Spleen (tissue), 11 donors: ENCODE data around the gene EDA2R. TPM values are rescaled to one million over a fixed set of nuclear protein-coding genes. Genes with fewer than 3 reads are reported as not detected.
A peak's percentile ranks its signal among the peaks of the same experiment; 100 is the strongest.

Experiments
- DNase-seq: peaks from one replicate; pipeline ENCODE4 v3.0.0-alpha.2; 2020
- H3K27ac ChIP-seq, 8 donors: fragments of 200-600 bp; sonication (generic) in 7 of 8; 1 replicate in 4 of 8; 2 replicates in 4 of 8; pipeline versions ENCODE4 v1.5.0 to v1.8.0; 2016 to 2021; ENCODE audit warnings: inconsistent platforms in 4 of 8, mild to moderate bottlenecking in 4 of 8, moderate library complexity in 1 of 8
- H3K27me3 ChIP-seq, 7 donors: fragments of 200-600 bp; sonication (generic) in 6 of 7; replicated peaks in 1 of 7; 1 replicate in 4 of 7; 2 replicates in 3 of 7; pipeline versions ENCODE4 v1.5.0 to v1.8.0; 2016 to 2021; ENCODE audit warnings: inconsistent platforms in 3 of 7, mild to moderate bottlenecking in 1 of 7
- H3K36me3 ChIP-seq, 6 donors: fragments of 200-600 bp; sonication (generic) in 5 of 6; 1 replicate in 4 of 6; 2 replicates in 2 of 6; pipeline versions ENCODE4 v1.5.0 to v1.8.0; 2016 to 2021; ENCODE audit warnings: inconsistent platforms in 2 of 6
- H3K4me1 ChIP-seq, 6 donors: fragments of 200-600 bp; sonication (generic) in 5 of 6; 1 replicate in 3 of 6; 2 replicates in 3 of 6; pipeline versions ENCODE4 v1.5.0 to v1.8.0; 2016 to 2021; ENCODE audit warnings: inconsistent platforms in 3 of 6
- H3K4me3 ChIP-seq, 8 donors: fragments of 200-600 bp; sonication (generic) in 7 of 8; 1 replicate in 4 of 8; 2 replicates in 4 of 8; pipeline versions ENCODE4 v1.5.0 to v1.8.0; 2016 to 2021; ENCODE audit warnings: inconsistent platforms in 4 of 8, mild to moderate bottlenecking in 4 of 8, moderate library complexity in 2 of 8
- H3K9me3 ChIP-seq, 8 donors: fragments of 200-600 bp; sonication (generic) in 7 of 8; 1 replicate in 4 of 8; 2 replicates in 4 of 8; pipeline versions ENCODE4 v1.5.0 to v1.8.0; 2016 to 2021; ENCODE audit warnings: inconsistent platforms in 4 of 8
- CTCF ChIP-seq, 11 experiments: fragments of 200-600 bp in 7 of 11; fragments of 450-650 bp in 4 of 11; sonication (generic) in 4 of 11; IDR thresholded peaks in 8 of 11; conservative IDR thresholded peaks in 3 of 11; 1 replicate in 7 of 11; 2 replicates in 4 of 11; pipeline versions ENCODE4 v1.4.0 to v1.8.0; 2016 to 2021; ENCODE audit warnings: antibody characterized with exemption in 11 of 11, inconsistent platforms in 4 of 11, mild to moderate bottlenecking in 1 of 11
- POLR2A ChIP-seq, 3 donors: fragments of 450-650 bp; IDR thresholded peaks; one replicate each; pipeline ENCODE4 v1.5.1; 2017; ENCODE audit warnings: antibody characterized with exemption in 3 of 3, mild to moderate bottlenecking in 1 of 3
- POLR2AphosphoS5 ChIP-seq, 3 donors: sonication (generic); formaldehyde crosslinking; IDR thresholded peaks; one replicate each; pipeline ENCODE4 v1.5.1; 2017; ENCODE audit warnings: antibody characterized with exemption in 3 of 3
- WGBS, 5 donors: extraction: QIAGEN DNeasy Blood & Tissue Kit in 3 of 5; methylation state at CpG; one replicate each; pipeline versions ENCODE4 v1.1.5 to v1.1.7; 2013 to 2018; 5-methylcytosine and 5-hydroxymethylcytosine counted together
- intact Hi-C: fragments of 100-400 bp; cut with DNase I; formaldehyde crosslinking; loops from one replicate; pipeline ENCODE4 v1.15.0; 2023; ENCODE audit warnings: low total_unique reads
- polyA plus RNA-seq, 3 donors: library from polyadenylated mRNA; stranded (reverse); fragments of 200-250 nt; gene quantifications; one replicate each; pipeline ENCODE4 v1.2.1, GENCODE V29; 2013
- total RNA-seq, 7 donors: library from RNA; depleted of rRNA in 3 of 7; stranded (reverse); fragments of >200 nt in 3 of 7; fragmentation: NEBNext Ultra II Directional in 4 of 7; extraction: Animal tissue kit (Norgen Biotek cat#: 25700) in 4 of 7; gene quantifications; one replicate each; pipeline versions ENCODE4 v1.1.0 to v1.2.1, GENCODE V29; 2016 to 2021
- donor health status: healthy with polysubstance abuse.
- donor health status: DM: no; HTN: no; CAD: no; lungs with moderate emphysema.
- donor health status: DM: no; HTN: no; CAD: no.
- donor health status: Bipolar disorder and iron deficiency.
- donor health status: healthy.
- donor health status: DM: no; HTN: no; CAD: no.
- donor health status: DM: yes; HTN: yes; CAD: no.

Gene EDA2R
- total and polyA plus RNA-seq, 10 donors: 0.21 to 2.7 (median 0.91) TPM

GRCh38 chrX:66676990-66677389 is 38.1 kb upstream of the EDA2R start:
- Histone ChIP-seq H3K36me3 (no peaks in the 10 kb centered on the region), H3K4me3 (no peak overlapping the region), H3K9me3 (peaks cover 0 to 5% (median 0%) of the 10 kb centered on the region in 8 donors), H3K27ac (peak overlapping the region in 1 of 8 donors; percentile 36), H3K4me1 (no peaks in the 10 kb centered on the region), H3K27me3 (no peaks in the 10 kb centered on the region)
- 19 to 46% (median 39%) methylated on average over 2 of the region's 2 CpGs for WGBS, 5 donors
- TF ChIP-seq CTCF (IDR thresholded peaks at IDR 0.05 in 8 of 11, conservative IDR thresholded peaks at IDR 0.05 in 3 of 11): no peak
- no peak for TF ChIP-seq POLR2A (IDR thresholded peaks at IDR 0.05)
- no peak for TF ChIP-seq POLR2AphosphoS5 (IDR thresholded peaks at IDR 0.05)
- intact Hi-C loops: no loop called here
- no peak for DNase-seq

GRCh38 chrX:66676413-66676812 is 37.5 kb upstream of the EDA2R start:
- TF ChIP-seq POLR2A (IDR thresholded peaks at IDR 0.05): no peak
- TF ChIP-seq CTCF (IDR thresholded peaks at IDR 0.05 in 8 of 11, conservative IDR thresholded peaks at IDR 0.05 in 3 of 11): no peak
- TF ChIP-seq POLR2AphosphoS5 (IDR thresholded peaks at IDR 0.05): no peak
- intact Hi-C loops: no loop called here
- Histone ChIP-seq H3K4me3 (no peak overlapping the region), H3K4me1 (no peaks in the 10 kb centered on the region), H3K27me3 (no peaks in the 10 kb centered on the region), H3K27ac (peak overlapping the region in 1 of 8 donors; percentile 25), H3K36me3 (no peaks in the 10 kb centered on the region), H3K9me3 (peaks cover 0 to 11% (median 0%) of the 10 kb centered on the region in 8 donors)
- no peak for DNase-seq
- WGBS, 5 donors: 55 to 81% (median 70%) methylated on average over 1 of the region's 1 CpG

DNA sequence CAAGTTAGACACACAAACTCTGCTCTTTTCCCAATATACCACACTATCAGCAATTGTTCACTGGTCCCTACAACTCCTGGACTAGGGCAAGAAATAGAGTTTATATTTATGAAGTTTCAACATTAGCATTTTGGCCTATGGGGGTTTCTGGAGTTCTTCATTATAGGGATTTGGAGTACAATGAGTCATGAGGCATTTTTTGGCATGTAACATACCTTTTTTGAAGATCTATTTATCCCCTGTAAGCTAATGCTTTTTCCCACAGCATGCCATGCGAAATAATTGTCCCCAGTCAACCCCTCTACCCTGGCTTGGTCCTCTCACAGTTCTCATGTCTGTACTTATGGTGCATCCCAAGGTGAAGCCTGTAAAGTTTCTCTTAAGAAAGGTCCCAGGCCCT is 36.7 kb upstream of the EDA2R start:
- peaks cover 0 to 14% (median 0%) of the 10 kb centered on the region in 8 donors for H3K9me3 ChIP-seq
- WGBS, 5 donors: 30 to 59% (median 57%) methylated on average over 1 of the region's 1 CpG
- H3K27ac ChIP-seq: no peak overlapping the region
- TF ChIP-seq POLR2A (IDR thresholded peaks at IDR 0.05) (no peak), CTCF (IDR thresholded peaks at IDR 0.05 in 8 of 11, conservative IDR thresholded peaks at IDR 0.05 in 3 of 11) (no peak), POLR2AphosphoS5 (IDR thresholded peaks at IDR 0.05) (no peak)
- no peak for DNase-seq
- intact Hi-C loops: no loop called here
- H3K27me3 ChIP-seq: no peaks in the 10 kb centered on the region
- H3K4me1 ChIP-seq: no peaks in the 10 kb centered on the region
- H3K36me3 ChIP-seq: no peaks in the 10 kb centered on the region
- no peak overlapping the region for H3K4me3 ChIP-seq

DNA sequence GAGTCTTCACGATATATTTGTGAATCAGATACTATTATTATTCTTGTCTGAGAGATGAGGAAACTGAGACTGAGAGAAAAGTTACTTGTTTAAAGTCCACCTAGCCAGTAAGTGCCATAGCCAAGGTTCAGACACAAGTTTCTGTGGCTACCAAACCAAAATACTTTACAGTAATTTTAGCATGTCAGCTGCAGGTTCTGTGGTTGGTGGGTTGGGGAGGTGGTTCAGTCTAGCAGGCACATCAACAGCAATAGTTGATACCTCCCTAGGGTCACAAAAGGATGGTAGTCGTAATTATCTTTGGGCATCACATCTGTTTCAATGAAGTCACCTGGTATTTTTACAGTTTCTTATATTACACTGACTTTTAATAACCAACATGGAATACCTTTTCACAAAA is 35.6 kb upstream of the EDA2R start:
- Histone ChIP-seq H3K27ac (no peak overlapping the region), H3K4me1 (no peaks in the 10 kb centered on the region), H3K27me3 (no peaks in the 10 kb centered on the region), H3K4me3 (no peak overlapping the region), H3K36me3 (no peaks in the 10 kb centered on the region), H3K9me3 (peaks cover 0 to 14% (median 0%) of the 10 kb centered on the region in 8 donors)
- no peak for DNase-seq
- WGBS, 5 donors: 56 to 87% (median 75%) methylated on average over 2 of the region's 2 CpGs
- intact Hi-C loops: no loop called here
- TF ChIP-seq CTCF (IDR thresholded peaks at IDR 0.05 in 8 of 11, conservative IDR thresholded peaks at IDR 0.05 in 3 of 11) (no peak), POLR2A (IDR thresholded peaks at IDR 0.05) (no peak), POLR2AphosphoS5 (IDR thresholded peaks at IDR 0.05) (no peak)
